ENCODE data around the gene CYTH2.

The CYTH2 gene

GRCh38 chr19:48530066-48530720 lies 61.0 kb downstream of the CYTH2 start:
- Histone ChIP-seq H3K36me3 (ENCODE audit: control insufficient read depth in 2 of 2, insufficient read depth in 1 of 2, low read length in 2 of 2) (no peaks in the 10 kb centered on the region), H3K4me3 (ENCODE audit: low read depth, low read length) (no peak overlapping the region), H3K4me1 (ENCODE audit: control insufficient read depth, insufficient read depth, low read length) (no peaks in the 10 kb centered on the region), H3K9me3 (ENCODE audit: control insufficient read depth, insufficient read depth, low read depth, low read length) (no peaks in the 10 kb centered on the region), H3K27ac (ENCODE audit: extremely low read depth, low read depth, low read length) (no peak overlapping the region)
- CTCF ChIA-PET = no interaction called here
- POLR2A ChIA-PET = interaction anchor here (1.1 kb wide), 1 partner anchor 16 kb away, joined by 4 read pairs; no protein-coding TSS in a partner anchor
- TF ChIP-seq ZNF157 (tag by site-specific recombination; IDR thresholded peaks at IDR 0.05) (no peak), ZNF24 (tag by site-specific recombination; IDR thresholded peaks at IDR 0.05) (no peak), SCRT1 (tag by site-specific recombination; IDR thresholded peaks at IDR 0.05; ENCODE audit: borderline replicate concordance) (no peak), ZNF626 (tag by site-specific recombination; IDR thresholded peaks at IDR 0.05) (no peak), KLF7 (tag by site-specific recombination; IDR thresholded peaks at IDR 0.05; ENCODE audit: borderline replicate concordance) (no peak)

GRCh38 chr19:48530770-48531169 lies 61.6 kb downstream of the CYTH2 start:
- H3K4me1 ChIP-seq (ENCODE audit: control insufficient read depth, insufficient read depth, low read length) = no peaks in the 10 kb centered on the region
- POLR2A ChIA-PET = interaction anchor here (0.6 to 1.1 kb wide), 2 partner anchors 16 to 72 kb away, joined by 3 to 4 read pairs; no protein-coding TSS in a partner anchor
- no peak overlapping the region for H3K4me3 ChIP-seq (ENCODE audit: low read depth, low read length)
- H3K27ac ChIP-seq (ENCODE audit: extremely low read depth, low read depth, low read length) = no peak overlapping the region
- CTCF ChIA-PET = no interaction called here
- TF ChIP-seq ZNF18 (tag by site-specific recombination; IDR thresholded peaks at IDR 0.05) (no peak), ZFP41 (tag by site-specific recombination; IDR thresholded peaks at IDR 0.05; ENCODE audit: borderline replicate concordance) (no peak), MYNN (tag by site-specific recombination; IDR thresholded peaks at IDR 0.05; ENCODE audit: borderline replicate concordance) (no peak), ZNF670 (tag by site-specific recombination; IDR thresholded peaks at IDR 0.05; ENCODE audit: low read depth) (no peak), HIC1 (tag by site-specific recombination; IDR thresholded peaks at IDR 0.05) (no peak), PATZ1 (tag by site-specific recombination; IDR thresholded peaks at IDR 0.05) (no peak)
- no peaks in the 10 kb centered on the region for H3K36me3 ChIP-seq (ENCODE audit: control insufficient read depth in 2 of 2, insufficient read depth in 1 of 2, low read length in 2 of 2)
- H3K9me3 ChIP-seq (ENCODE audit: control insufficient read depth, insufficient read depth, low read depth, low read length) = no peaks in the 10 kb centered on the region

Data from HEK293 (cell line).